GM21447 (cell line): ENCODE results near the gene NEK4.
"Not testable (repeated sequence)": the region's sequence is repeated elsewhere in the genome, so short reads cannot be mapped to it uniquely, and the experiment has no call there.

ENCODE experiments used
- ATAC-seq: cut with Tn5 transposase; IDR thresholded peaks from one replicate; pipeline ENCODE4 v1.9.1; 2021; ENCODE audit not compliant: unreplicated experiment

The NEK4 gene

DNA sequence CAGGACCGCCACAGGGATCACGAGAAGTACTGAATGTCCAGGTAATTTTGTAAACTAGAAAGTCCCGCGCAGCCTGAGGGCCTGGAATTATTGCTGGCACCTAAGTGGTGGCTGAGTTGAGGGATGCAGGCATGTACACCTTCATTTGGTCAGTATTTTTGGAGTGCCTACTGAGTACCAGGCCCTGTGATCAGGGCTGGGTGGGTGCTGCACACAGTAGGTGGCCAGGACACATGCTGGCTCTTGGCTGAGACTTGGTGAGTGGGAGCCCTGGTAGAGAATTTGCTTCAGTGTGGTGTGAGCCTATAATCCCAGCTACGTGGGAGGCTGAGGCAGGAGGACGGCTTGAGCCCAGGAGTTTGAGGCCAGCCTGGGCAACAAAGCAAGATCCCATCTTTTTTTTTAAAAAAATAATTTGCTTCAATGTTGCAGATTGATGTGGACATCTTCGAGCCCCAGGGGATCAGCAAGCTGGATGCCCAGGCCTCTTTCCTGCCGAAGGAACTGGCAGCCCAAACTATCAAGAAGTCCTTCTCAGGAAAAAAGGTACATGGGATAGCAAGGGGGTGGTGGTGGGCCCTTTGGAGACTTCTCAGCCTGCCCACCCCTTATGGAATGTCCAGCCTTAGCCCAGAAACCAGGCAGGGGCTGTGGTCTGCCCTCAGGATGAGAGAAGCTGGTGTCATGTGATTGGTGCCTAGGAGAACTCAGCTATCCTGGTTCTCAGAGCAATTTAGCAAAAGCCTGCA lies 9.3 kb upstream of the NEK4 start:
- no peak for ATAC-seq

DNA sequence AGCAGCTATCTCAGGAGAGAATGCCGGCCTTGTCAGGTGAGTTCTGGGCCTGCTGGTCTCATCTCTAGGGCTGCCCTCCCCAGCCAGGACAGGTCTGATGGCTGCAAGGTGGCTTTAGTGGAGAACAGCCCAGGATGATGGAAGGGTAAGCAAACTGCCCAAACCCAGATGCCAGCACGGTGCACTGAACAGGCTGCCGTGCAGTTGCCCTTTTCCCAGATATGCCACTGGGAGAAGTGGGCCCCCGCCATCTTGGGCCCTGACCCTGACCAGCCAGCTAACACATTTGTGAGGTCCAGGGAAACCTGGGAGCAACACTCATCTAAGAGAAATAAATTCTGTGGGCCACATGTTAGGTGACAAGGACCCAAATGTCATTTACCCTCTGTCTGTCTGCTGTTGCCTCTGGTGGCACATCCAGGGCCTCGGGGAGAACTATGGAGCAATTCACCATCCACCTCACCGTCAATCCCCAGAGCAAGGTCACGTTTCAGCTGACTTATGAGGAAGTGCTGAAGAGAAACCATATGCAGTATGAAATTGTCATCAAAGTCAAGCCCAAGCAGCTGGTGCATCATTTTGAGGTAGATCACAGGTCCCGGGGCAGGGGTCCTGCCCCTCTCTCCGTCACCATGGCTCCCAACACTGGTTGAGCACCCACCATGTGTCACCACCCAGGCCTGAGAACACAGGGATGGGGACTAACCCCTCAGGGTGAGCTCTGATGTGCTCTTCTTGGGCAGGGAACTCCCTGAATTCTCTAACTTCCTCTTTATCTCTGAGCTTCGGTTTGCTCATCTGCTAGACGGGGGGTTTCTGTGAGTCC lies 8.5 kb upstream of the NEK4 start:
- ATAC-seq = peak; percentile 77

- ATAC-seq = no peak
Measured at GRCh38 chr3:52777959-52778805, 7.4 kb upstream of the NEK4 start.

DNA sequence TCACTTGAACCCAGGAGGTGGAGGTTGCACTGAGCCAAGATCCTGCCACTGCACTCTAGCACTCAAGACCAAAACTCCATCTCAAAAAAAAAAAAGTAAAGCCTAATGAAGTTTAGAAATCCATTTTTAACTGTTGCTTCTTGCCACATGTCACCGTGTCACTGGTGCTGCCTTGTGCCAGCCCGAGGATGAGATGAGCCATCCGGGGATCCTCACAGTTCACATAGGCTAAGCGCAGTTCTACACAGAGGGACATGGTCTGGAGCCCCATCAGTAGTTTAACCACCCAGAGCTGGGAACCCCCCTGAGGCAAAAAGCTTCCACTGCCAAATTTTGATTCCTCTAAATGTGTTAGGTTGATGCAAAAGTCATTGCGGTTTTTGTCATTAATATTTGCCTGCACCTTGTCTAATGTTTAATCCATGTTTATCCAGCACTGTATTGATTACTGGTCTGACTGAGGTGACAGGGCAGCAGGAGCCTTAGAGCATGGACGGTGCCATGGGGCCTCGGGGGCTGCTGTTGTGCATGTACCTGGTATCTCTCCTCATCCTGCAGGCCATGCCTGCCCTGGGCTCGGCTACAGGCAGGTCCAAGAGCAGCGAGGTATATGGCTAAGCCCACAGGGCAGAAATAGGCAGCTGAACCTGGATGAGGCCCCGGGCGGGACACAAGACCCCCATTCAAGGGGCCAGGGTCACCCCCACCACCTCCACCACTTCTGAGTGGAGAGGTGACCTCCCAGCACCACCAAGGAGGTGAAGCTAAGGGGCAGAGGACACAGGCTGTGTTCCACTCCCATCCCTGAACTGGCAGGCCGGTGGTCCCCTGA lies 6.6 kb upstream of the NEK4 start, which contains the start of gene ITIH1:
TSS of gene ITIH1 (plus strand) at position 473 of the 832 bp plus-strand sequence. CDS start at position 490, 17 bp downstream.
- no peak for ATAC-seq

DNA sequence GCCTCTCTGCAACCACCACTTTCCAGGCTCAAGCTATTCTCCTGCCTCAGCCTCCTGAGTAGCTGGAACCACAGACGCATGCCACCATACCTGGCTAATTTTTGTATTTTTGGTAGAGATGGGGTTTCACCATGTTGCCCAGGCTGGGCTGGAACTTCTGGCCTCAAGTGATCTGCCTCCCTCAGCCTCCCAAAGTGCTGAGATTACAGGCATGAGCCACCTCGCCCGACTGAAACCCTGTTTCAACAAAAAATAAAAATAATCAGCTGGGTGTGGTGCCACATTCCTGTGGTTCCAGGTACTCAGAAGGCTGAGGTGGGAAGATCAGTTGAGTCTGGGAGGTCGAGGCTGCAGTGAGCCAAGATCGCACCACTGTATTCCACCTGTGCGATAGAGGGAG lies 5.7 kb upstream of the NEK4 start:
- ATAC-seq = not testable (repeated sequence)

DNA sequence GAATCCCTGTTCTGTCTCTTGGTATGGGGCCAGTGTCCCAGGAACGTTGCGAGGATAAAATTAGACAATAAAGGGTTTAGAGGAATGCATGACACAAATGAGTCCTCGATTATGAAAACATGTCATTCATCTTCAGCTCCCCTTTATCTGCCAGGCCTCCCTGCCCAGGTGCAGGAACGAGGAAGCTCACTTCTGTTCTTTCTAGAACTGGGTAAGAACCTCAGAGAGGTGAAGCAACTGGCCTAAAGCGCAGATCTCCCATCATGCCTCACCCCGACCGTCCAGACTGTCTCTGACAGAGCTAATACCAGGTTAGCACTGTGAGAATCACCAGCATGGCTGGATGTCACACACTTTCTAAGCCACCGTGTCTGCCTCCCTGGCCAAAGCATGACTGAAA lies 5.1 kb upstream of the NEK4 start:
- ATAC-seq = no peak

GRCh38 chr3:52774901-52775864 lies 4.4 kb upstream of the NEK4 start:
- no peak for ATAC-seq

DNA sequence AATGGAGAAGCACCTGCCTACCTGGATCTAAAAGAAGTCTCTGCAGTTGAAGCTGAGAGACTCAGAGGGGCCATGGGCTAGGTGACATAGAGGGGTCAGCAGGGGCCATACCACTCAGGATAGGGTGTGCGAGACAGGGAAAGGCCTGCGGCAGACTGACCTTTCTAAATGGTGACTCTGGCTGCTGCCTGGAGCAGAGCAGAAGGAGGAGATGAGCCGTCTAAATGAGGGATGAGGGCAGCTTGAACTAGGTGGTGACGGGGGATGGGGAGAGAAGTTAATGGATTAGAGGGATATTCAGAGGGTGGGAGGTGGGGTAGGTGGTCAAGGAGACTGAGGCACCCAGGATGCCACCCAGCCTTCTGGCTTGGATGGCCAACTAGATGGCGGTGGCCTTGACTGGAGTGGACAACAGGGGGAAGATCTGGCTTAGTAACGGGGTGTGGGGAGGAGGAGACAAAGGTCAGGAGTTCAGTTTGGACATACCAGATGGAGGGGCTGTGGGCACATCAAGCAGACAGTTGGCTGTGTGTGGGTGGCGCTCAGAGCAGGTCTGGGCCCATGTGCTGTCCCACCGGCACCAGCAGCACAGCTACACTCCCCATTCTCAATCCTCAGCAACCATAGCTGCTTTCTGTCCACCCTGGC lies 3.5 kb upstream of the NEK4 start:
- ATAC-seq = no peak

- ATAC-seq = no peak
Measured at GRCh38 chr3:52773361-52774065, 2.8 kb upstream of the NEK4 start.

DNA sequence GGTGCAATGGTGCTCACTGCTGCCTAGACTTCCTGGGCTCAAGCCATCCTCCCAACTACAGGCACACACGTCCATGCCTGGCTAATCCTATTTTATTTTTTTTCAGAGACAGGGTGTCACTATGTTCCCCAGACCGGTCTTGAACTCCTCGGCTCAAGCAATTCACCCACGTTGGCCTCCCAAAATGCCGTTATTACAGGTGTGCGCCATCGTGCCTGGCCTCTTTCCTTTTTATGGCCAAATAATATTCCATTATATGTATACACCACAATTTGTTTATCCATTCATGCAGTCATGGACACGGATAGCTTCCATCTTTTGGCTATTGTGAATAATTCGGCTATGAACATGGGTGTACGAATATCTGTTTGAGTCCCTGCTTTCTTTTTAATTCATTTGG lies 962 bp upstream of the NEK4 start:
- ATAC-seq = no peak

- ATAC-seq = no peak
Measured at GRCh38 chr3:52771334-52771681, 568 bp upstream of the NEK4 start.

GRCh38 chr3:52769786-52770455 lies 819 bp downstream of the NEK4 start:
- ATAC-seq = no peak

DNA sequence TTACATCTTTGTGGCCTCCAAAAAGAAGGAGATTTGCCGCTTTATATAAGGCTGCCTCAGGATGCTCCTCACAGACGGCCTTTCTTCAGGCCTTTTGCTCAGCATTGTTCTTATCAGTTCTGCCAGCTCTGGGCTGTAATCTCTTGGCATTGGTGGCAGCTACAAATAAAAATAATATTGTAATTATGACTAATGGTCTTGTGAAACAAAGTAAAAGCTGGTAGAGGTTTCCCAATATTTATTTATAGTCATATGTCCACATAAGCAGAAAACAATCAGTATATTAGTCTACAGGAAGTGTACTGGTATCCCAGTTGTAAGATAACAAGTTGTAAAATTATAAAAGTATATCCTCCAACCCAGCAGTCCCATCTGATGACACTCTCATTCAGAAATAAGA lies 7.3 kb downstream of the NEK4 start:
- ATAC-seq = no peak

- ATAC-seq = no peak
Measured at GRCh38 chr3:52756141-52756540, 14.6 kb downstream of the NEK4 start.

DNA sequence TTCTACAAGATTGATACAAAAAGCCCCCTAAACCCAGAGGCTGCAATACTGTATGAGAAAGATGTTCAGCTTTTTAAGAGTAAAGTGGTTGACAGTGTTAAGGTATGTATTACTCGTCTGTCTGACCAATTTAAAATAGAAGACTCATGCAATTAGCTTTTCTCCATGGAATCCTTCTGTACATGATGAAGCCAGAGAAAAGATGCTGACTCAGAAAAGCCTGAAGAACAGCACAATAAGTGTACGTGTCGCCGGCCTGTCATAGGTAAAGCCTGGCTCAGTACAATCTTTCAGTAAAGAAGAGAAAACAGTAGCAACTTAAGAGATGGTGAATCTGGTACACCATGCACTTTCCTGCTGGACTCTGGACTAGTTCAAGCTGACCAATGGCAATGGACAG lies 16.4 kb downstream of the NEK4 start:
- no peak for ATAC-seq

- no peak for ATAC-seq
Measured at GRCh38 chr3:52752045-52752660, 18.6 kb downstream of the NEK4 start.

- no peak for ATAC-seq
Measured at GRCh38 chr3:52743721-52744120, 27.0 kb downstream of the NEK4 start.
